GM11168 (cell line): ENCODE results near the gene GREB1.

ENCODE experiments used
- in situ Hi-C: fragments of 300-500 bp; cut with MboI; formaldehyde crosslinking; loops from one replicate; pipeline ENCODE4 v1.12.0; 2022; ENCODE audit warnings: low sequenced_read_pairs; ENCODE audit not compliant: unreplicated experiment

The GREB1 gene

DNA sequence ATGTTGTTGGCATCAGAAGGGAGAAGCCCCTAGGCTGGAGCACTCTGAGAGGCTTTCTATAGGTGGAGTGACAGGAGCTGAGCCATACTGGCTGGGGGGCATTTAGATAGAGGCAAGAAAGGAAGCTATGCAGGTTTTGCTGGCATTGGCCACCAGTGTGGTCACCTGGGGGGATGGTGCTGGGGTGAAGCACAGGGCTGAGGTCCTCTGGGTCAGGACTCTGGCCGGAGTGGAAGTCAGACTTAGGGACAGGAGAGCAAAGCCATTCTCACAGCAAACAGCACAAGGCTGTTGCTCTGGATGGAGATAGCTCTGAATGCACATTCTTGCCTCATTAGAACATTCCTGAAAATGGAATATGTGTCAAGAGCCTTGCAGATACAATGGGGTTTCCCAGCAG is 88.8 kb downstream of the GREB1 start:
- in situ Hi-C loops: no loop called here

DNA sequence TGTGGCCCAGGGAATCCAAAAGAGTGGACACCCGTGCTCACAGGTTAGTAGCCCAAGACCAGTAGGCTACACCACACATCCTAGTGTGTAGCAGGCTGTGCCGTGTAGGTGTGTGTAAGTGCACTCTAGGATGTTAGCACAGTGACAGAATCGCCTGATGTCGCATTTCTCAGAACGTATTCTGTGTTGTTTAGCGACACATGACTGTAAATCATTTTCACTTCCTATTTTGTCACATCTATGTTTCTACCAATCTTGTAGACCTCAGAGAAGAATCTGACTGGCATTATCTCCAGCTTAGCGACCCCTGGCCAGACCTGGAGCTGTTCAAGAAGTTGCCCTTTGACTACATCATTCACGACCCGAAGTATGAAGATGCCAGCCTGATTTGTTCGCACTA is 91.0 kb downstream of the GREB1 start:
- in situ Hi-C loops: no loop called here

DNA sequence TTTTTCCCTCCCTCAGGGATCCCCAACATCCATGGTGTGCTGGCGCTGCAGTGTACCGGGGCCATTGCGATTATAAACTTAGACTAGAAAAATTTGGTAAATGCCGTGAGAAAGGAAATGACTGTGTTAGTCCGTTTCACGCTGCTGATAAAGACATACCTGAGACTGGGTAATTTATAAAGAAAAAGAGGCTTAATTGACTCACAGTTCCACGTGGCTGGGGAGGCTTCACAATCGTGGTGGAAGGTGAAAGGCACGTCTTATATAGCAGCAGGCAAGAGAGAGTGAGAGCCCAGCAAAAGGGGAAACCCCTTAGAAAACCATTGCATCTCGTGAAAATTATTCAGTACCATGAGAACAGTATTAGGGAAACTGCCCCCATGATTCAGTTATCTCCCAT is 91.8 kb downstream of the GREB1 start:
- in situ Hi-C loops: no loop called here

- in situ Hi-C loops: no loop called here
These were observed 94.8 kb downstream of the GREB1 start for GRCh38 chr2:11628675-11629074.

DNA sequence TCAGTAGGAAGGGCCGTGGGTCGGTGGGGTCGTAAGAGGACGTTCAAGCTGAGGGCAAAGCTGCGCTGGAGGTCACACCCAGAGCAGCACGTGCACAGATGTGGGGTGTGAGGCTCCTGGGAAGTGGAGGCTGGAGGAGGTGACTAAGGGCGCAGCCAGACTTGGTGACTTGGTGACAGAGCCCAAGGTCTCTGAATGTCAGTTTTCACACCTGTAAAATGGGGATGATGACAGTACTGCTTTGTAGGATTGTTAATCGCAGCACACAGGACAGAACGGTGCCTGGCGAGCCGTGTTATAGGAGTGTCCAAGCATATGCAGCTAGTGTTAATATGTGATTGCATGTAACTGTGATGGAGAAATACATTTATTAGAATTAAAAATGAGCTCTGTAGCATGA is 95.4 kb downstream of the GREB1 start:
- in situ Hi-C loops: no loop called here

DNA sequence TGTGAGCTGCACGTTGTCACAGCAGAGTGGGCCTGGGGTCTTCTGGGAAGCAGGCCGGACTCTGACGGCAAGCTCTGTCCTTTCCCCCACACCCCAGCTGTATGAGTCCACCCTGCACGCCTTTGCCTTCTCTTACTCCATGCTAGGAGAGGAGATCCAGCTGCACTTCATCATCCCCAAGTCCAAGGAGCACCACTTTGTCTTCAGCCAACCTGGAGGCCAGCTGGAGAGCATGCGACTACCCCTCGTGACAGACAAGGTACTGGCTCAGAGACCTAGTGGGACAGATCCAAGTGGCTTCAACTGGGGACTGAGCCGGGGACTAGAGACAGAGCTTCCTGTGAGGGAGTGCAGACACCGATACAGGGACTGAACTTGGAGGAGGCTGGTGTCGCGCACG is 96.0 kb downstream of the GREB1 start:
- in situ Hi-C loops: no loop called here

- in situ Hi-C loops: no loop called here
These were observed 97.0 kb downstream of the GREB1 start for GRCh38 chr2:11630855-11631254.

DNA sequence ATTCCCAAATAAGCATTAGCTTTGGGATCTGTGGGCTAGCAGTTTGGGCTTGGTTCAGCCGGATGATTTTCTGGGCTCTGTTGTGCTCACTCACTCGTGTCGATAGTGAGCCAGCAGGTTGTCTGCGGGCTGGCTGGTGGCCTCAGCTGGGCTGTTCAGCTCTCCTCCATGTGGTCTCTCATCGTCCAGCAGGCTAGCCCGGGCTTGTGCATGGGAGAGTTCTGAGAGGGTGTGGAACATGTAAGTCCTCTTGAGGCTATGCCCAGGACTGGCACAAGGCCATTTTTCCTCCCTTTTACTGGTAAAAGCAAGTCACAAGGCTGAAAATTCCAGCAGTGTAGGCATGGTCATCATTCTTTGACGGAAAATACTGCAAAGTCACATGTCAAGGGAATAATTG is 97.6 kb downstream of the GREB1 start:
- in situ Hi-C loops: no loop called here

GRCh38 chr2:11633923-11634478 is 100.2 kb downstream of the GREB1 start:
- in situ Hi-C loops: no loop called here

GRCh38 chr2:11634584-11634983 is 100.7 kb downstream of the GREB1 start:
- in situ Hi-C loops: no loop called here

DNA sequence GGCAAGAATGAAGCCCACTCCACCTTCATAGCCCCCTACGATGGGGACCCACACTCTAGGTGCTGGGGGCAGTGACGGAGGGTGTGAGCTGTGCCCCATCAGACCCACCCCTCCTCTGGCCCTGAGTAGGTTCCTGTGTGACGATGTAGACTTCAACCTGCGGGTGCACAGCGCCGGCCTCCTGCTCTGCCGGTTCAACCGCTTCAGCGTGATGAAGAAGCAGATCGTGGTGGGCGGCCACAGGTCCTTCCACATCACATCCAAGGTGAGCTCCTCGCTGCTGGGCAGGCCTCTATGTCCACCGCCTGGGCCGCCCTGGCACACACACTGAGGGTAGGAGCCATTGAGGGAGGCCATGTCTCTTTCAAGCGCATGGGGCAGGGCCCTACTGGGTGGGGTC is 101.3 kb downstream of the GREB1 start:
- in situ Hi-C loops: no loop called here

DNA sequence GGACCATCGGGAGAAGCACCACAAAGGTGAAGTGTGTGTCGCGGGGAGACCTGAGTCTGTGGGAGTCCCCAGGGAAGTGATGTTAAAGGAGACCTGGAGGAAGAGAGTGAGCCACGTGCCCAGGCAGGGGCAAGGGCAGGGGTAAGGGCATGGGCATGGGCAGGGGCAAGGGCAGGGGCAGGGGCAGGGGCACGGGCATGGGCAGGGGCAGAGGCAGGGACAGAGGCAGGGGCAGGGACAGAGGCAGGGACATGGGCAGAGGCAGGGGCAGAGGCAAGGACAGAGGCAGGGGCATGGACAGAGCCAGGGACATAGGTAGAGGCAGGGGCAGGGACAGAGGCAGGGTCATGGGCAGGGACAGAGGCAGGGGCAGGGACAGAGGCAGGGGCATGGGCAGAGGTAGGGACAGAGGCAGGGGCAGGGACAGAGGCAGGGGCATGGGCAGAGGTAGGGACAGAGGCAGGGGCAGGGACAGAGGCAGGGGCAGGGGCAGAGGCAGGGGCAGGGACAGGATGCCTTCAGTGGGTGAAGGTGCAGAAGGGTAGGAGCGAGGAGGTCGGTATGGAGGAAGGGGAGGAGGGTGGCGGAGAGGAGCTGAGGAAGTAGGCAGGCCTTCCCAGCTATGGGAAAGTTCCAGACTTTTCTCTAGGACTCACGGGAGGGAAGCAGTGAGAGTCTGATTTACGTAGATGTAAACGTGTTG is 102.9 kb downstream of the GREB1 start:
- in situ Hi-C loops: no loop called here

DNA sequence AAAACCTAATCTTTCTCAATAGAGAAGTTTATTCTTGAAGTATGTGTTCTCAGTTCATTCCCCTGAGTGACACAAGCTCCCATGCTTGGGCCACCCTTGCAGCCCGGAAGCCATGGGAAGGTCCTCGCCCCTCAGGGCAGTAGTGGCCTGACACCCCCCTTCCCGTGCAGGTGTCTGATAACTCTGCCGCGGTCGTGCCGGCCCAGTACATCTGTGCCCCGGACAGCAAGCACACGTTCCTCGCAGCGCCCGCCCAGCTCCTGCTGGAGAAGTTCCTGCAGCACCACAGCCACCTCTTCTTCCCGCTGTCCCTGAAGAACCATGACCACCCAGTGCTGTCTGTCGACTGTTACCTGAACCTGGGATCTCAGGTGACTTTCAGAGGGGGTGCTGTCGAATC is 103.7 kb downstream of the GREB1 start:
- in situ Hi-C loops: no loop called here

DNA sequence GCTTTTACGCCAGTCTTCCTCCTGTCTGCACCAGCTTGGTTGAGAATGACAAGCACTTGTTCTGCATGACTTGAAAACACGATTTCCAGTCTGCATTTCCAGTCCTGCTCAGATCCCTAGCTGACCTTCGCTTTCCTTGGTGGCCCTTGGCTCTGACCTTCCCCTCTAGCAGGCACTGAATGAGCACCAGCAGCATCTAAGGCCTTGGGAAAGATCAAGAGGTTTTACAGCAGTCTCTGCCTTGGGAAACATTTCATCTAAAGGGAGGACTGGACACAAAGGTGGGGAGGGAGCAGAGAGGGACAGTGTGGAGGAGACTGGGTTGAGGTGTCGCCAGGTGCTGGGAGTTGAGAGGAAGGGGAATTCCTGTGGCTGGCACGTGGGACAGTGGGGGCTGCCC is 105.7 kb downstream of the GREB1 start:
- in situ Hi-C loops: no loop called here

- in situ Hi-C loops: no loop called here
These were observed 106.3 kb downstream of the GREB1 start for GRCh38 chr2:11640132-11640531.

- in situ Hi-C loops: no loop called here
These were observed 109.1 kb downstream of the GREB1 start for GRCh38 chr2:11642972-11643371.

DNA sequence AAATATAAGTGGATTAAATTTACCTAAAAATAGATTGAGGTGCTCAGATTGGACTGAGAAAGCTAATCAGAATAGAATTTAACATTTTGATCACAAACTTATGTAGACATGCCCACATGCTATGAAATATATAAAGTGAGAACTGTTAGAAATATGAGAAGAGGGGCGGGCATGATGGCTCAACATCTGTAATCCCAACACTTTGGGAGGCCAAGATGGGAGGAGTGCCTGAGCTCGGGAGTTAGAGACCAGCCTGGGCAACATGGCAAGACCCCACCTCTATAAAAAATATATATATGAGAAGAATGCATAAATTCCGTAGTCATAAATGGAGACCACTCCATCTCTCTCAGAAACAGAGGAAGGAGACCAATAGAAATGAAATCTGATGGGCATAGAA is 110.4 kb downstream of the GREB1 start:
- in situ Hi-C loops: no loop called here

DNA sequence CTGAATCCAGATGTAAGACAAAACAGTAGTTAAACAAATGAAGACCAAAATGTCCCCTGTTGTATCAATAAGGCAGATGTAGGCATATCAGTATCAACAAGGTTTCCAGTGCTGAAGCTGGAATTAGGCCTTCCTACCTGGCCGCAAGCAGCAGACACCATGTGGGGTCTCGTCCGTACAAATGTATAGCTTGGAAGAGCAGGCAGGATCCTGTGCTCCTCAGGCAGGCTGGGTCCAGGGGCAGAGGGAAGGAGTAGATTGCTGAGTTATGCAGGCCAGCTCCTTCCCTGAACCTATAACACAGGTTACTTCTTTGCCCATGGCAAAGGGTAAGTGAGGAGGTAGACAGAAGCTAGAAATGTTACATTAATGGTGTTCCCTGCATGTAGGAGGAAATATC is 112.7 kb downstream of the GREB1 start:
- in situ Hi-C loops: no loop called here

DNA sequence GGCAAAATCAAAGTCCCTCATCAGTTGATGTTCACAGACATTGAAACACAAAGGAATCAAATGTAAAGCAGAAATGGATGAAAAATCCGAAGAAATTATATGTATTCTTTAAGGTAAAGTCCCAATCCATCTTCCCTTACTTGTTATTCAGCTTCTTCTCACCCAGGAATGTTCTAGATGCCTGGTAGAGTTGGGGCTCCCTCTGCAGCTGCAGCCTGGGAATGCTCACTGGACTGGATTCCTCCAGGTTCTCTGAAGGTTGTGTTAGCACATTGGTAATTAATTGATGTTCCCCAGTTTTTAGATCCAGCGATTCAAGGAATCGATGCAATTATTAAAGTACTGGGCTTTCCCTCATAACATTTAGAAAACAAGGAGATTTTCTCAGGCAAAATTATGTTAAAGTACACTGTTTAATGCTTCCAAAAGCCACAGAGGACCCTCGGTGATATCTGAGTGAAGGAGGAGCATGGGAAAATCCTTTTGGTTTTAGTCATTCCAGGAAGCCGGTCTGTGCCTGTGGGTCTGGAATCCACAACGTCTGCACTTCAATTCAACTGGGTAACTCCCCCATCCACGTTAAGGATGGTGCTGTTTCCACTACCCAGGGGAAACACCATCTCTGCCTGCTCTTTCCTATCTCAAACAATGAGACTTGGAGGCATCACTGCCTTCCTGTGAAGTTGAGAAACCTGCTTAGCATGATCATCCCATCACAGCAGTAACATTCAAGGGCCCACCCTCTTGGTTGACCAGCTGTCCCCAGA is 114.2 kb downstream of the GREB1 start:
- in situ Hi-C loops: no loop called here

DNA sequence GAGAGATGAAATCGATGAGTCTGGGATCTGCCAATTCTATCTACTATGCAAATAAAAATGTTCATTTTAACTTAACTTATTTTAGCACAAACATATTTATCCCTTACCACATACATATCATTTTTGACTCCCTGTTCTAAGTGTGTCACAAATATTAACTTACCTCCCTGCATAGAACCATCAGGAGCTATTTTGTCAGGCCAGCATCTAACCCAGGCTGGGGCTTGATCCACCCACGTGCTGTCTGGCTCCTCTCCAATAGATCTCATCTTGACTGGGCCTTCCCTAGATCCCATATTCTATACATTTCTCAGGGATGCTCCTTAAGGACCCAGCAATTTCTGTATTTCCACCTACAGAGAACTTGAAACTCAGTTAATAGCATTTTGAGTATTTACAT is 115.2 kb downstream of the GREB1 start:
- in situ Hi-C loops: no loop called here

DNA sequence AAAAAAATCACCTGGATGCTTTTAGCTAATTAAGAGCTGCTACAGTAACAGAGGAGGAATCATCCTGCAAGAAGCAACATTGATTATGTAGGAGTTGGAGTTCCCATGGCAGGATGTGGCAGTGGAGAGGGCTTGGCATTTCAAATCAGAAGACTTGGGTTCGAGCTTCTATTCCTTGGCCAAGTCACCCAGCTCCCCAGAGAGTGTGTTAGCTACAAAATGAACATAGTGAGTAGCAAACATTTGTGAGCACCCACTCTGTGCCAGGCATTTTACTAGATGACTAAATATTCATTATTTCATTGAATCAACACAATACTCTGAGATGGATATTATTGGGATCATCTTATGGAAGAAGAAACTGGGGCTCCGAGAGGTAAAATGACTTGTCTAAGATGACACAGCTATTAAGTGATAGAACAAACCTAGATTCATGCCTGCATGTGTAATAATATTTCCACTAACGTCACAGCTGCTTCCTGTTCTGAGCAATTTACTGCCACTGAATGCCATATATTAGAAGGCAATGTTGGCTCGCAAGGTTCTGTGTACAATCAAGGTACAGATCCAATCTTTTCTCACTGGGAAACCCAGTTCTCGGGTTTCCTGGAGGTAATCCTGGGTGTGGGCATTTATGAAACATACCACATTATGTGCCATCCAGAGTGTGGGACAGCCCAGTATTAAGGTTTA is 118.2 kb downstream of the GREB1 start:
- in situ Hi-C loops: no loop called here
